Measurements from ENCODE around the gene APRT.

Gene APRT

GRCh38 chr16:88821168-88821850 lies 9.6 kb upstream of the APRT start:
- no peak for DNase-seq

- no peak for DNase-seq
Observed at GRCh38 chr16:88820385-88821025, 8.8 kb upstream of the APRT start.

GRCh38 chr16:88819126-88819525 lies 7.4 kb upstream of the APRT start:
- DNase-seq = no peak

GRCh38 chr16:88818575-88818874 lies 6.8 kb upstream of the APRT start:
- DNase-seq = no peak

GRCh38 chr16:88817785-88818574 lies 6.3 kb upstream of the APRT start:
- no peak for DNase-seq

GRCh38 chr16:88816736-88817535 lies 5.2 kb upstream of the APRT start:
- no peak for DNase-seq

- peak; percentile 66 for DNase-seq
Observed at GRCh38 chr16:88815901-88816589, 4.3 kb upstream of the APRT start.

- DNase-seq = no peak
Observed at GRCh38 chr16:88815227-88815626, 3.5 kb upstream of the APRT start.

- DNase-seq = no peak
Observed at GRCh38 chr16:88814144-88814502, 2.4 kb upstream of the APRT start.

- DNase-seq = no peak
Observed at GRCh38 chr16:88813269-88814143, 1.8 kb upstream of the APRT start.

- peak; percentile 31 for DNase-seq
Observed at GRCh38 chr16:88812513-88813268, 963 bp upstream of the APRT start.

GRCh38 chr16:88810912-88811768 lies 588 bp downstream of the APRT start:
- peak; percentile 74 for DNase-seq

GRCh38 chr16:88810166-88810911 lies 1.4 kb downstream of the APRT start:
- DNase-seq = no peak

- no peak for DNase-seq
Observed at GRCh38 chr16:88809676-88810165, 2.0 kb downstream of the APRT start.

- DNase-seq = no peak
Observed at GRCh38 chr16:88809068-88809675, 2.6 kb downstream of the APRT start.

- no peak for DNase-seq
Observed at GRCh38 chr16:88807626-88808453, 3.9 kb downstream of the APRT start.

GRCh38 chr16:88807142-88807625 lies 4.5 kb downstream of the APRT start:
- DNase-seq = no peak
